Head of caudate nucleus (tissue), 42 donors: Measurements from ENCODE around the gene NIM1K.

ENCODE experiments used
- DNase-seq, 42 donors: peaks; one replicate each; pipeline versions ENCODE4 v3.0.0 to v3.0.0-alpha.2; 2020 to 2021; ENCODE audit warnings: mixed read lengths in 7 of 42
- intact Hi-C: fragments of 100-400 bp; cut with DNase I; formaldehyde crosslinking; loops from one replicate; pipeline ENCODE4 v1.15.0; 2022

Gene NIM1K

DNA sequence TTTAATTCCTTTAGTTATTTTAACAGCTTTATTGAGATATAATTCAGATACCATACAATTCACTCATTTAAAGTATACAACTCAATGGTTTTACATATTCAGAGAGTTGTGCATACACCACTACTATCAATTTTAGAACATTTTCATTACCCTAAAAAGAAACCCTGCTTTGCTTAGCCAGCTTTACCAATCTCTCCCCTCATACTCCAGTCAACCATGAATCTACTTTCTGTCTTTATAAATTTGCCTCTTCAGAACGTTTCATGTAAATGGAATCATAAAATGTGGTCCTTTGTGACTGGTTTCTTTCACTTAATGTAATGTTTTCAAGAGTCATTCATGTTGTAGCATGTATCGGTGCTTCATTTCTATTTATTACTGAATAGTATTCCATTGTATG lies 24.9 kb downstream of the NIM1K start:
- no peak for DNase-seq
- intact Hi-C loops, result no loop called here

- intact Hi-C loops, result no loop called here
- DNase-seq, result no peak
Measured at GRCh38 chr5:43219120-43219519, 27.1 kb downstream of the NIM1K start.

DNA sequence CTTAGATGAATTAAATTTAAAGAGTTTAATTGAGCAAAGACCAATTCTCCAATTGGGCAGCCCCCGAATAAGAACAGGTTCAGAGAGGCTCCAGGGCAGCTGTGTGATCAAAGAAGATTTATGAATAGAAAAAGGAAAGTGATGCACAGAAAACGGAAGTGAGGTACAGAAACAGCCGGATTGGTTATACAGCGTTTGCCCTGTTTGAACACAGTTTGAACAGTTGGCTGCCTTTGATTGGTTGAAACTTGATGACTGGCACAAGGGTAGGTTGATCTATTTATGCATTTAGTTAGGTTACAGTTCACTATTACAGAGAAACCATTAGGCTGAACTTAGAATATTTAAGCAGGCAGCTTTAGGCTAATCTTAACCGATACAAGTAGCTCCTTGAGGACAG lies 29.5 kb downstream of the NIM1K start:
- DNase-seq, result no peak
- intact Hi-C loops, result no loop called here

DNA sequence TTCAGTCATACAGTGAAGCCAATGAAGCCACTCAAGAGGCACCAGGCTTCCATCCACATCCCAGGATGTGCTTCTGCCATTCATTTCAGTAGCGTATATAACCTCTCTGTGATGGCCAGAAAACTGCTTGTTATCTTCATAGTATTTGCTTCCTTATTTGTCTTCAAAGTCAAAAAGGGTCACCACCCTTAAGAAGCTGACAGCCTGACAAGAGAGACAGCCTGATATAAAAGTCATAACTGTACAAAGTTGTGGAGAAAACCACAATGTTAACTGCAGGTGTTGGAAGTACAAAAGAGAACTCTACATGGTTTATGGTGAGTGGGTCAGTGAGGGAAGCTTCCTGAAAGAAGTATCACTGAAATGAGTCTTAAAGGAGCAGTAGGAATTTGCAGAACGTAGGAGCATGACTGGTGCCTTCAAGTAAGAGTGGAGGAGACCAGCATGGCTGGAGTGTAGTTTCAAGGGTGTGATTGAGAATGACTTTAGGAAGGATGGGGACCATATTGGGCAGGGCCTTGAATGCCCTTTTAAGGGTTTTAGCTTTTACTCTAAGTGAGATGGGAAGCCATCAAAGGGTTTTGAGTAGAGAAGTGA lies 33.7 kb downstream of the NIM1K start:
- DNase-seq, result no peak
- intact Hi-C loops, result no loop called here

DNA sequence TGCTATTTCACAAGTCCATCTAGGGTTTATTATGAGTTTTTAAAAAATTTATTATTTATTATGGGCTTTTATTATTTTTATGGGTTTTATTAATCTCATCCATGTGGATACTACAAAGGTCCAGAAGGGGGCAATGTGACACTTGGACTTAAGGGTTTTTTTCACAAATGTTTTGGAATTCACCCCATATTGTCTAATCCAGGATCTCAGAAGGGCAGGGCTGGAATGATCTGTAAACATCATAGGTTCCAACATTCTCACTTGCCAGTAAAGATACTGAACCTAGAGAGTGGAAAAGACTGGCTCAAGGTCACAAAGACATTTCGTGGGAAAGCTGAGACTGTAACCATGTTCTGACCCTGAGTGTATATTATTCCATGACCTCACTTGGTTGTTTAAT lies 35.6 kb downstream of the NIM1K start:
- intact Hi-C loops, result no loop called here
- no peak for DNase-seq

DNA sequence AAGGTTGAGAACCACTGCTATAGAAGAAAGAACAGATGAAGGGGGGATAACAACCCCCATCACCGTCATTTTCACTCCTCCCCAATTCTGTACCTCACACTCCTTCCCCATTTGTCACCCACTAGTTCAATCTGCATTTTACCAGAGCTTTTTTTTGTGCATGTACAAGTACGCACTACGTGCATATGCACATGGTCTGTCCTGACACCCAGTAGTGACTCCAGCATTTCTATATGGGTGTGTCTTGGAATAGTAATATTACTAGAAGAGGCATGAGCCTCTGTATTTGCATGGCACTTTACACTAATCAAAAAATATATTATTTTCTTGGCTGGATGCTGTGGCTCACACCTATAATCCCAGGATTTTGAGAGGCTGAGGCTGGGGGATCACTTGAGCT lies 38.7 kb downstream of the NIM1K start:
- intact Hi-C loops, result no loop called here
- DNase-seq, result no peak

DNA sequence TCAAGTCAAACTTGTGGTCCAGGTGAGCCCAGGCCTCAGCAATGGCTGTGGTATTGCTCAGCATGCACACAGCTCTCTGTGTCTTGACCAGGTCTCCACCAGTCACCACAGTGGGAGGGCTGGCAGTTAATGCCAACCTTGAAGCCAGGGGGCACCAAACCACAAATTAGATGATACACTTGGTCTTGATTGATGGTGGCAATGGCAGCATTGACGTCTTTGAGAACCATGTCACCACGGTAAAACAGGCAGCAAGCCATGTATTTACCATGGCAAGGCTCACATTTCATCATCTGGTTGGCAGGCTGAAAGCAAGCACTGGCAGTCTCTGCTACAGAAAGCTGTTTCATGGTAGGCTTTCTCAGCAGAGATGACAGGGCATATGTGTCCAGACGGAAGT lies 40.0 kb downstream of the NIM1K start:
- intact Hi-C loops, result no loop called here

GRCh38 chr5:43232943-43233833 lies 41.2 kb downstream of the NIM1K start:
- peak in 2 of 42 donors; percentile 14 to 44 for DNase-seq
- intact Hi-C loops, result no loop called here

More for the DNA sequence above, 40.0 kb downstream of the NIM1K start:
- peak in 1 of 42 donors; percentile 45 for DNase-seq

- intact Hi-C loops, result no loop called here
- no peak for DNase-seq
Measured at GRCh38 chr5:43233946-43234345, 41.9 kb downstream of the NIM1K start.

DNA sequence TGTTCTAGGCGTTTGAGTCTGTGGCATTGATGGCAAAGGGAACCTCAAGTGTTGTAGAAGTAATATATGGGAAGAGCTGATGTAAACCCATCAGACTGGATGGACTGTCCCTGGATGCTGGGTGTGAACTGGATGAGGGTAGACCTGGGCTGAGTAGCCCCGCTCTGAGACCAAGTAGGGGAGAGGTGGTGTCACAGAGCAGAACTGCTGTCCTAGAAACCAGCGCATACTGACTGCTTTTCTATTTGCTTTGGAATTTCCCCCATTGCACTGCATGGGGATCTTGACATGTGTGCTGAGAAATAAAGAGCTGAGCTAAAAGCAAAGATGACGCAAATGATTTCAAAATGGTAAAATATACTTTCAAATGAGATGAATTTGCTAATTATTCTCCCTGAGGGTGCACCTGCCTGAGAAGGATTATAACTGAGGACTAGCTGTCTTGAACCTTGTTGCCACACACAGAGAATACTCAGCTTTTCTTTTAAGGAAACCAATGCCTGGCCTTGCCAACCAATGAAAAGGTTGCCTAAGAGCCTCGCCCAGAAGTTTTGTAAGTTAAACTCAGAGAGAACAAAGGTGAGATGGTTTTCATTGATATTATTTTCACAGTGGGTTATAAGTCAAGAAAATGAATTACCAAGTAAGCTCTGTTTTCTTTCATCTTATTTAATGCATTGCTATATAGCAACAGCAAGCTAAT lies 44.8 kb downstream of the NIM1K start:
- intact Hi-C loops, result no loop called here
- no peak for DNase-seq

DNA sequence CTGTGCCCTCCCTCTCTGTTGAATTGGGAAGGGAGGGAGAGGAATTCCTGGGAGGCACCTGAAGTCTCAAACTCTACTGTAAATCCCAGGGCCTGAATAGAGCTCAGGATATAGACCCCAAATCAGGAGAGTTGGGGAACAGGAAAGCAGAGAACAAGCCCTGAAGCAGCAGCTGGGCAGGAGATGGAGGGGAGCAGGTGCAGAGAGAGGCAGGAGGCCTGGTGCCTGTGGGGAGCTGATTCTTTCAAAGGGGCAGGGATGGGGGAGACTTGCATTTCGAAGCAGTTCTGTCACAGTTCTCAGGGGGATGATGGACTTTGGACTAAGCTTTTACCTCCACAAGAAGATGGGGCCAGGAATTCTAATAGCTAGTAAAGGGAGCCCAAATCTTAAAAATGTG lies 50.2 kb downstream of the NIM1K start:
- intact Hi-C loops, result no loop called here
- DNase-seq, result no peak

- DNase-seq, result no peak
Measured at GRCh38 chr5:43243270-43243669, 51.2 kb downstream of the NIM1K start.

GRCh38 chr5:43244823-43245565 lies 53.0 kb downstream of the NIM1K start:
- no peak for DNase-seq
- intact Hi-C loops, result no loop called here

More at GRCh38 chr5:43243270-43243669, 51.2 kb downstream of the NIM1K start:
- intact Hi-C loops, result no loop called here

DNA sequence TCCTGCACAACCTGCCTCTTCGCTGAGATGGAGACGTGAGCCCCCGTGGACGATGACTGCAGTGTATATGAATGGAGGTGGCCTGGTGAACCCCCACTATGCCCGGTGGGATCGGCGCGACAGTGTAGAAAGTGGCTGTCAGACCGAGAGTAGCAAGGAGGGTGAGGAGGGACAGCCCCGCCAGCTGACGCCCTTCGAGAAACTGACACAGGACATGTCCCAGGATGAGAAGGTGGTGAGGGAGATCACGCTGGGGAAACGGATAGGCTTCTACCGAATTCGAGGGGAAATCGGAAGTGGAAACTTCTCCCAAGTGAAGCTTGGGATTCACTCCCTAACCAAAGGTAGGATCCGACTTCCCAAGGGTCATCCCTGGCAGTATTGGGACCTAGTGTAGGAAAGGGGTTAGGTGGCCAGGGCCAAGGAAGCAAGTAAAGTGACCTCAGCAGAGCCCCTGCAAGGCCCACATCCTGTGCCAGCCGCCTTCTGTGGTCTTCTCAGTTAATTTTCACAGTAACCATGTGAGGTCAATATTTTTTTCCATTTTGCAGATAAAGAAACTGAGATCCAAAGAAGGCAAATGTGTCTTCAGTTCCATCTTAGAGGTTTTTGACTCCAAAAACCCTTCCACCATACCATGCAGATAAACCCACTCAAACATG lies 53.8 kb downstream of the NIM1K start:
- DNase-seq, result no peak
- intact Hi-C loops, result no loop called here

- no peak for DNase-seq
- intact Hi-C loops, result no loop called here
Measured at GRCh38 chr5:43251754-43252153, 59.7 kb downstream of the NIM1K start.

DNA sequence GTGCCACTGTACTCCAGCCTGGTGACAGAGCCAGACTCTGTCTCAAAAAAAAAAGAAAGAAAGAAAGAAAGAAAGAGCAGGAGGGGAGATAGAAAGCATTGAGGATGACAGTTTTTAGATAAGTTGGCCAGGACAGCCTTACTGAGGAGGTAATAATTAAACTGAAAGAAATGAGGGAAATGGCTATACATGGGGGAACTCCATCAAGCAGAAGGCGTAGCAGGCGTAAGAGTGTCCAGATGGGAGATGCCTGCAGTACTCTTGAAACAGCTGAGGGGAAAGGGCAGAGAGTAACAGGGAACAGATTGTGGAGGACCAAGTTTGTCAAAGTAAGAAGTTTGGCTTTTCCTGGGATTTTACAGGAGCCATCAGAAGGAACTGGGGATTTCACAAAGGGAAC lies 63.7 kb downstream of the NIM1K start:
- no peak for DNase-seq
- intact Hi-C loops, result no loop called here

GRCh38 chr5:43256261-43256966 lies 64.4 kb downstream of the NIM1K start:
- intact Hi-C loops, result no loop called here

GRCh38 chr5:43258116-43258515 lies 66.1 kb downstream of the NIM1K start:
- no peak for DNase-seq
- intact Hi-C loops, result no loop called here

More at GRCh38 chr5:43256261-43256966, 64.4 kb downstream of the NIM1K start:
- DNase-seq, result no peak
